ENCODE measurements around the gene FSTL1.

DNA sequence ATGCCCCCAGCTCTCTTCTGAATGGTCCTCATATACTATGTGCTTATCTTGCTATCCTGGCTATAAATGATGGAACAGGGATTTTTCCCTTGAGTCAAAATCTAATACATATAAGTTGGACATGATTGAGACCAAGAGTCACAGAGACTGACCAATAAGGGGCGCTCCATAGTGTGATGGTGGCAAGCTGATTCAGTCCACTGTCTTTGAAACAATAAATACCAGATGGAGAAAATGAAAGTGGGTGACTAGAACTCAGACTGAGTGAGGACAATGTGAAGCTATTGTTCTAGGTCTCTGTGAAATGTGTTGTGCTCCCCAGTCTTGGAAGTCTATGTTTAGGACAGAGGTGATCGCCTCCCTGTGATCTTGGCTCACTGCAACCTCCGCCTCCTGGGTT is 10.6 kb upstream of the FSTL1 start:
- TF ChIP-seq, protein P1, sequence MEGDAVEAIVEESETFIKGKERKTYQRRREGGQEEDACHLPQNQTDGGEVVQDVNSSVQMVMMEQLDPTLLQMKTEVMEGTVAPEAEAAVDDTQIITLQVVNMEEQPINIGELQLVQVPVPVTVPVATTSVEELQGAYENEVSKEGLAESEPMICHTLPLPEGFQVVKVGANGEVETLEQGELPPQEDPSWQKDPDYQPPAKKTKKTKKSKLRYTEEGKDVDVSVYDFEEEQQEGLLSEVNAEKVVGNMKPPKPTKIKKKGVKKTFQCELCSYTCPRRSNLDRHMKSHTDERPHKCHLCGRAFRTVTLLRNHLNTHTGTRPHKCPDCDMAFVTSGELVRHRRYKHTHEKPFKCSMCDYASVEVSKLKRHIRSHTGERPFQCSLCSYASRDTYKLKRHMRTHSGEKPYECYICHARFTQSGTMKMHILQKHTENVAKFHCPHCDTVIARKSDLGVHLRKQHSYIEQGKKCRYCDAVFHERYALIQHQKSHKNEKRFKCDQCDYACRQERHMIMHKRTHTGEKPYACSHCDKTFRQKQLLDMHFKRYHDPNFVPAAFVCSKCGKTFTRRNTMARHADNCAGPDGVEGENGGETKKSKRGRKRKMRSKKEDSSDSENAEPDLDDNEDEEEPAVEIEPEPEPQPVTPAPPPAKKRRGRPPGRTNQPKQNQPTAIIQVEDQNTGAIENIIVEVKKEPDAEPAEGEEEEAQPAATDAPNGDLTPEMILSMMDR (IDR thresholded peaks at IDR 0.05; ENCODE audit: low read length): no peak
- TF ChIP-seq EZH2 (IDR thresholded peaks at IDR 0.05; ENCODE audit: borderline replicate concordance, low read length): no peak

Data from OCI-LY1 (cell line).